Right lobe of liver (tissue), 6 donors: ENCODE results near the gene ADGRF5. TPM values are rescaled to one million over a fixed set of nuclear protein-coding genes. Genes with fewer than 3 reads are reported as not detected.

Experiments used
- ATAC-seq, 4 donors: fragments of 200-7000 bp; cut with Tn5 transposase; one replicate each; pipeline ENCODE4 v1.9.1; 2020; ENCODE audit warnings: mild to moderate bottlenecking in 4 of 4, moderate library complexity in 4 of 4
- DNase-seq, 3 donors: peaks; one replicate each; pipeline ENCODE4 v3.0.0-alpha.2; 2020
- H3K27ac ChIP-seq, 3 donors: fragments of 200-600 bp; one replicate each; pipeline ENCODE4 v1.8.0; 2022
- H3K27me3 ChIP-seq, 2 donors: fragments of 200-600 bp; one replicate each; pipeline ENCODE4 v1.8.0; 2022
- H3K36me3 ChIP-seq, 4 donors: fragments of 200-600 bp; sonication (generic) in 1 of 4; one replicate each; pipeline versions ENCODE4 v1.5.1 to v1.8.0; 2017 to 2022; ENCODE audit warnings: control low read depth in 1 of 4
- H3K4me1 ChIP-seq, 4 donors: fragments of 200-600 bp; sonication (generic) in 1 of 4; one replicate each; pipeline versions ENCODE4 v1.5.1 to v1.8.0; 2017 to 2022; ENCODE audit warnings: control low read depth in 1 of 4
- H3K4me3 ChIP-seq, 3 donors: fragments of 200-600 bp; one replicate each; pipeline ENCODE4 v1.8.0; 2022
- H3K9me3 ChIP-seq, 4 donors: fragments of 200-600 bp; sonication (generic) in 1 of 4; one replicate each; pipeline versions ENCODE4 v1.5.1 to v1.8.0; 2017 to 2022; ENCODE audit warnings: control low read depth in 1 of 4
- CTCF ChIP-seq, 4 donors: fragments of 200-600 bp in 3 of 4; fragments of 450-650 bp in 1 of 4; IDR thresholded peaks; one replicate each; pipeline versions ENCODE4 v1.5.1 to v1.8.0; 2016 to 2022; ENCODE audit warnings: antibody characterized with exemption in 4 of 4, mild to moderate bottlenecking in 2 of 4
- POLR2A ChIP-seq: fragments of 450-650 bp; IDR thresholded peaks from one replicate; pipeline ENCODE4 v1.6.1; 2017; ENCODE audit warnings: antibody characterized with exemption, mild to moderate bottlenecking
- WGBS: methylation state at CpG from one replicate; pipeline ENCODE4 v1.1.6; 2018; ENCODE audit warnings: low coverage, low lambda C conversion rate; ENCODE audit not compliant: insufficient coverage; ENCODE audit errors: missing lambda C conversion rate; 5-methylcytosine and 5-hydroxymethylcytosine counted together
- intact Hi-C, 2 donors: fragments of 100-400 bp; cut with DNase I; formaldehyde crosslinking; loops; one replicate each; pipeline versions ENCODE4 v1.11.2 to v1.14.1; 2022
- total RNA-seq, 6 experiments: library from RNA; depleted of rRNA in 2 of 6; stranded (reverse); fragments of >200 nt in 2 of 6; fragmentation: NEBNext Ultra II Directional in 3 of 6; extraction: Animal tissue kit (Norgen Biotek cat#: 25700) in 3 of 6; gene quantifications; one replicate each; pipeline versions ENCODE4 v1.1.0 to v1.2.4, GENCODE V29; 2016 to 2023
- donor health status: DM: no; HTN: yes; CAD: no.
- donor health status: DM: no; HTN: no; CAD: no.
- donor health status: DM: no; HTN: no; CAD: no.
- donor health status: DM: no; HTN: yes; CAD: no.
- donor health status: DM: no; HTN: yes; CAD: no.

The ADGRF5 gene
- total RNA-seq, 6 experiments from 2014 or later, result 6.5 to 14.6 (median 10.7) TPM

GRCh38 chr6:46900266-46900665 lies 21.5 kb downstream of the ADGRF5 start:
- Histone ChIP-seq H3K27ac (no peak overlapping the region), H3K36me3 (no peaks in the 10 kb centered on the region), H3K9me3 (no peaks in the 10 kb centered on the region), H3K4me1 (no peaks in the 10 kb centered on the region), H3K4me3 (no peak overlapping the region), H3K27me3 (no peaks in the 10 kb centered on the region)
- WGBS, result 27% methylated on average over 3 of the region's 3 CpGs
- ATAC-seq, result peak; percentile 22 to 72 (median 56)
- intact Hi-C loops, result no loop called here
- TF ChIP-seq POLR2A (no peak), CTCF (IDR thresholded peaks at IDR 0.05) (no peak)
- DNase-seq, result no peak

- Histone ChIP-seq H3K27me3 (no peaks in the 10 kb centered on the region), H3K27ac (no peak overlapping the region), H3K9me3 (no peaks in the 10 kb centered on the region), H3K4me3 (no peak overlapping the region), H3K36me3 (no peaks in the 10 kb centered on the region), H3K4me1 (no peaks in the 10 kb centered on the region)
- ATAC-seq (no peak), DNase-seq (no peak)
- no peak for TF ChIP-seq POLR2A
- no peak for TF ChIP-seq CTCF (IDR thresholded peaks at IDR 0.05)
- intact Hi-C loops, result no loop called here
- 66% methylated on average over 4 of the region's 4 CpGs for WGBS
Observed at GRCh38 chr6:46899659-46900058, 22.1 kb downstream of the ADGRF5 start.

- 40% methylated on average over 1 of the region's 2 CpGs for WGBS
- ATAC-seq, result no peak
- no peak overlapping the region for H3K27ac ChIP-seq
Observed at GRCh38 chr6:46898006-46898405, 23.7 kb downstream of the ADGRF5 start.

GRCh38 chr6:46896871-46897270 lies 24.9 kb downstream of the ADGRF5 start:
- Histone ChIP-seq H3K36me3 (no peaks in the 10 kb centered on the region), H3K4me3 (no peak overlapping the region), H3K27ac (no peak overlapping the region), H3K27me3 (no peaks in the 10 kb centered on the region), H3K4me1 (peaks cover 0 to 3% (median 0%) of the 10 kb centered on the region in 4 donors), H3K9me3 (no peaks in the 10 kb centered on the region)
- DNase-seq (no peak), ATAC-seq (no peak)
- TF ChIP-seq POLR2A (no peak), CTCF (IDR thresholded peaks at IDR 0.05) (no peak)
- intact Hi-C loops, result no loop called here

More at GRCh38 chr6:46898006-46898405, 23.7 kb downstream of the ADGRF5 start:
- no peaks in the 10 kb centered on the region for H3K27me3 ChIP-seq
- DNase-seq, result no peak
- no peak overlapping the region for H3K4me3 ChIP-seq
- H3K36me3 ChIP-seq, result no peaks in the 10 kb centered on the region
- H3K9me3 ChIP-seq, result no peaks in the 10 kb centered on the region
- H3K4me1 ChIP-seq, result peaks cover 0 to 3% (median 0%) of the 10 kb centered on the region in 4 donors
- no peak for TF ChIP-seq POLR2A
- no peak for TF ChIP-seq CTCF (IDR thresholded peaks at IDR 0.05)
- intact Hi-C loops, result no loop called here

- Histone ChIP-seq H3K4me3 (no peak overlapping the region), H3K27me3 (no peaks in the 10 kb centered on the region), H3K4me1 (peaks cover 0 to 3% (median 0%) of the 10 kb centered on the region in 4 donors), H3K36me3 (no peaks in the 10 kb centered on the region), H3K9me3 (no peaks in the 10 kb centered on the region), H3K27ac (no peak overlapping the region)
- TF ChIP-seq POLR2A (no peak), CTCF (IDR thresholded peaks at IDR 0.05) (no peak)
- ATAC-seq, result no peak
- no peak for DNase-seq
- intact Hi-C loops, result no loop called here
- WGBS, result 61% methylated on average over 7 of the region's 7 CpGs
Observed at GRCh38 chr6:46895930-46896329, 25.8 kb downstream of the ADGRF5 start.
